PFSK-1 (cell line): ENCODE results near the gene KDM4B.

Source experiments
- FOXP2 ChIP-seq: optimal IDR thresholded peaks from 2 replicates; pipeline ENCODE3; 2011; ENCODE audit warnings: borderline replicate concordance, control low read depth, inconsistent platforms; ENCODE audit not compliant: insufficient read depth; ENCODE audit errors: extremely low read length, extremely low read depth
- POLR2AphosphoS5 ChIP-seq: IDR thresholded peaks from 2 replicates; pipeline ENCODE4 v1.6.1; 2012; ENCODE audit warnings: low read depth, mild to moderate bottlenecking, control low read depth, low read length, moderate library complexity
- REST ChIP-seq, 2 experiments: IDR thresholded peaks; 2 replicates each; pipeline versions ENCODE4 v1.6.1 to v1.8.0; 2011 to 2012; ENCODE audit warnings: low read depth in 2 of 2, low read length in 2 of 2, control low read depth in 1 of 2, inconsistent platforms in 1 of 2, mild to moderate bottlenecking in 1 of 2, moderate library complexity in 1 of 2; ENCODE audit not compliant: insufficient read depth in 1 of 2
- SIN3A ChIP-seq: IDR thresholded peaks from 2 replicates; pipeline ENCODE4 v1.6.1; 2012; ENCODE audit warnings: mild to moderate bottlenecking, low read length, moderate library complexity, borderline replicate concordance; ENCODE audit not compliant: insufficient read depth
- TAF1 ChIP-seq: IDR thresholded peaks from 2 replicates; pipeline ENCODE4 v1.6.1; 2012; ENCODE audit warnings: low read length, control low read depth, borderline replicate concordance; ENCODE audit not compliant: insufficient read depth

KDM4B gene

GRCh38 chr19:5145521-5146511, 176.9 kb downstream of the KDM4B start:
- TF ChIP-seq POLR2AphosphoS5 = no peak
- TF ChIP-seq REST (IDR thresholded peaks at IDR 0.05; ENCODE audit: insufficient read depth in 1 of 2, low read depth in 2 of 2, low read length in 2 of 2) = no peak
- TF ChIP-seq TAF1 = no peak
- no peak for TF ChIP-seq FOXP2
- TF ChIP-seq SIN3A = no peak

- no peak for TF ChIP-seq TAF1
- no peak for TF ChIP-seq POLR2AphosphoS5
- no peak for TF ChIP-seq REST (IDR thresholded peaks at IDR 0.05; ENCODE audit: insufficient read depth in 1 of 2, low read depth in 2 of 2, low read length in 2 of 2)
- no peak for TF ChIP-seq FOXP2
- TF ChIP-seq SIN3A = no peak
These were observed 178.4 kb downstream of the KDM4B start for GRCh38 chr19:5147074-5147977.

- TF ChIP-seq SIN3A (no peak), POLR2AphosphoS5 (no peak), TAF1 (no peak), REST (IDR thresholded peaks at IDR 0.05; ENCODE audit: insufficient read depth in 1 of 2, low read depth in 2 of 2, low read length in 2 of 2) (no peak), FOXP2 (no peak)
These were observed 179.3 kb downstream of the KDM4B start for GRCh38 chr19:5147978-5148793.

- TF ChIP-seq REST (IDR thresholded peaks at IDR 0.05; ENCODE audit: insufficient read depth in 1 of 2, low read depth in 2 of 2, low read length in 2 of 2) (no peak), SIN3A (no peak), POLR2AphosphoS5 (no peak), FOXP2 (no peak), TAF1 (no peak)
These were observed 179.9 kb downstream of the KDM4B start for GRCh38 chr19:5148794-5149190.
